GM18508 (cell line): ENCODE data around the gene KRT71.

Experiments used
- ATAC-seq: cut with Tn5 transposase; IDR thresholded peaks from one replicate; pipeline ENCODE4 v1.9.1; 2021; ENCODE audit warnings: moderate number of reproducible peaks; ENCODE audit not compliant: insufficient read depth, unreplicated experiment

The KRT71 gene

DNA sequence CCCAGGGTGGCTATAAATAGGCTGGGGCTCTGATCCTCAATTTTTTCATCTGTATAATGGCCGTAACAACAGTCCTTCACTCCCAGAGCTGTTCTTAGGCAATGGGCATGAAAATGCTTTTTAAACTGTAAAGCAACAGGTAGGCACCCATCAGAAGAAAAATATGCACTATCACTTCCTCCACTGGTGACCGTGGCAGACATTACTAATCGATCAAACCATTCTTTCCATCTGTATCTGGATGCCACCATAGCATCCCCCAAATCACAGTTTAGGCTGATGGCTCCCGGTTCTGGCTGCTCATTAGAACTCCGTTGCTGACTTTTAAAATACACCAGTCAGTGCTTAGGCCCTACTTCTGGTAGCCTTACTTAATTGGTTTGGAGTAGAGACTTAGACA, 11.2 kb downstream of the KRT71 start:
- ATAC-seq, result no peak

- ATAC-seq, result no peak
These were observed 12.4 kb downstream of the KRT71 start for GRCh38 chr12:52540531-52540930.

GRCh38 chr12:52539821-52540173, 13.1 kb downstream of the KRT71 start:
- ATAC-seq, result no peak

- ATAC-seq, result no peak
These were observed 13.7 kb downstream of the KRT71 start for GRCh38 chr12:52539083-52539820.

GRCh38 chr12:52537101-52537500, 15.8 kb downstream of the KRT71 start:
- no peak for ATAC-seq

DNA sequence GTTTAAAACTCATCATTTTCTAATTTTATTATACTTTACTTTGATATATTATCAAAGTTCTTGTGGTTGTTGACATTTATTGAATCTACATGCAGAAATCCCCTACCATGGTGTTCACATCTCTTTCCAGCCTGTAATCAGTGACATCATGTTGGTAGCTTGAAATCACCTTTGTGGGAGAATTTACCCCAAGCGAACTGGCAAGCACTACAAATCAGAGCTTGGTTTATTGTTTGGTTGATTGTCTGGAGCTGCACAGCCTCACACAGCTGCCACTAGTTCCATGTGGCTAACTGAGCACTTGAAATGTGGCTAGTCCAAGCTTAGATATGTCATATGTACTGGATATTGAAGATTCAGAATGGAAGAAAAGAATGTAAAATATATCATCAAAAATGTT, 17.4 kb downstream of the KRT71 start:
- ATAC-seq, result no peak

GRCh38 chr12:52534482-52534881, 18.5 kb downstream of the KRT71 start:
- no peak for ATAC-seq

GRCh38 chr12:52533686-52534470, 19.1 kb downstream of the KRT71 start:
- ATAC-seq, result no peak

DNA sequence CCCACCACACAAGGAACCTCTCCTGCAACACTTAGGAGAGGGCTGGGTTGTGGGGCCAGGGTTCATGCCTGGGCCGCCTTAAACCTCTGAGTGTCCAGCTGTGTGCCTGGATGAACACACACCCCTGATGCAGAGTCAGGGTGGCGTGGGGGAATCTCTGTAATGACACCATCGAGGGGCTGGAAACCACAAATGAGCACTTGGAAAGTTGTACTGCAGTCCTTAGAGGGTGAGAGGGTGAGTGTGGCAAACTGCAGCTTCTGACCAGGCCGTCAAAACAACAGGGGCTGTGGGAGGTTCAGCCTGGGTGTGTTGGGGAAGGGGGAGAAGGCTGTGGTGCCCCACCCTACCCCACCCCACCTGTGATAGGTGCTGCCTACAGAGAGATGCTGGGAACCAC, 20.3 kb downstream of the KRT71 start:
- ATAC-seq, result no peak

- ATAC-seq, result no peak
These were observed 21.2 kb downstream of the KRT71 start for GRCh38 chr12:52531566-52532300.

- no peak for ATAC-seq
These were observed 22.0 kb downstream of the KRT71 start for GRCh38 chr12:52530905-52531304.

DNA sequence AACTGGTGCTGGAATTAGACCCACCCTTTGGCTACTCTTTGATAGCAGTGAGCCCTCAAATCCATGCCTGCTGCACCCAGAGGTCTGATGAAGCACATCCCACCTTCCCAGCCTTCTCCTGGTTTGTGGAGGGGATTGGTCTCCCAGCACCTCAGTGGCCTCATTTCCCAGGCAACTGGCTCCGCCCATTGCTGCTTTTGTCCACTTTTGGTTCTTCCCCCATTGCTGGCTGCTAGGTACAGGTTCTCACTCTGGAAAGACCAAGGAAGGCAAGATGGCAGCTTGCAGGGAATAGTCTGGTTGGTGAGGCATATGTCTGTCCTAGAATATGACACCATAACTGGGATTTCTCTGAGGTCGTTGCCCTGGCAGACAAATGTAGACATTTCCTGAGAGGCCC, 22.6 kb downstream of the KRT71 start:
- ATAC-seq, result no peak

DNA sequence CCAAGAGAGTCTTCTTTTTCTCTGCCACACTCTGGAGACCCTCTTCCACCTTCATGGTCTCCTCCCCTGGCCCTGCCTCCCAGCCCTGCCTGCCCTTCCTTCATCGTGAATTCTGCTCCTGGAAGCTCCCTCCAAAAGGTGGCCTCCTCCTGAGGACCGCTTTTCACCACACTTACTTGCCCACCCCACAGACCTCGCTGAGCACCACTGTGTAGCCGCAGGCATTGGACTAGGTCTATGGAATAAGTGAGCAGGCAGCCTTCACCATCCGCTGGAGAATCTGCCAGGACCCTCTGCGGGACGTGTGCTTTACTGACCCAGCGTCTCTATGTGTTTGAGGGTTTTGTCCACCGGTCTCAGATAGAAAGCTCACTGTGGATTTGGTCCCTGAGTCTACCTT, 23.1 kb downstream of the KRT71 start:
- ATAC-seq, result no peak

GRCh38 chr12:52529417-52529816, 23.5 kb downstream of the KRT71 start:
- no peak for ATAC-seq

DNA sequence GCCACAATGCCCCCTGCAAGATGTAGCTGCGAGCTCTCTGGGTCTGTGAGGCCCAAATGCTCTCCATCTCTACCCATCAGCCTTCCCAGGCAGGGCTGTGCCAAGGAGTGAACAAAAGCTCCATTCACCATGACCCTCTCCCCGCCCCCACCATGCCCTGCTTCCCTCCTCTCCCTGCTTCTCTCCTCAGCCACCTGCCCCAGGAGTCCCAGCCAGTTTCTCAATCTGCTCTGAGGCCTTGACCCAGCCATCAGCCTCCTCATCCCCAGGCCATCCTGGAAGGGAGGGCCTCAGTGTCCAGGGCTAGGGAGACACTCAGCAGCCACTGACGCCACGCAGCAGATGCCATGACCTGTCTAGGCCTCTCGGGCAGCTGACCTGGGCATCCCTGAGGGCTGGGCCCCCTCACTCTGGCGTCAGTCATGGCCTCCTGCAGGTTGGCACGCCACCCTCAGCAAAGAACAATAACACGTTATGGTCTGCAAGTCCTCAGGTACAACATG, 24.3 kb downstream of the KRT71 start:
- ATAC-seq, result no peak

DNA sequence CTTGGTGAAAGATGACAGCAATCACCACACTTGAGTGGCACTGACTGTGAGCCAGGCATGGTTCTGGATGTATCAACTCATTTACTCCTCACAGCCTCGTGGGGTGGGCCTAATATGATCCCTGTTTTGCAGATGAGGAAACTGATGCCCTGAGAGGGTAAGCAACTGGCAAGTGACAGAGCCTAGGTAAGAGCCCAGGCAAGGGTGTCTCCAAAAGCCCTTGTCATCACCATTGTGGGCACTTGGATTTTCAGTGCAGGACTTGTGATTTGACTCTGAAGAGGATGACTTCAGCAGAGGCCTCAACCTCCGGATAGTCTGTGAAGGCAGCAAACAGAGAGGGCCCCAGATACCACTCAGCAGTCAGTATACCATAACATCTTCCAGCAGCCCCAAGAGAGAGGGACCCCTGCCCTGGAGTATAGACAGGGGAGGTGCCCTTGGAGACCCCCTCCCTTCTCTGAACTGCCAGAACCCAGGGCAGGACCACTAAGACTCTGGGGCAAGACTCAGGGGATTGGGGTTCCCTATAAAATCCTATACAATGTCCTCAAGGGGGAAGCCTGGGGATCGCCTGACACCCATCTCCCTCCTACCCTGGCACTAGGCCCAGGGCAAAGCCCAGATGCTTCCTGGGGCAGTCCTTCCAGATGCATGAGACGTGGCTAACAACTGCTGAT, 25.7 kb downstream of the KRT71 start:
- ATAC-seq, result no peak

- ATAC-seq, result no peak
These were observed 26.4 kb downstream of the KRT71 start for GRCh38 chr12:52526511-52526951.

GRCh38 chr12:52525661-52526499, 27.1 kb downstream of the KRT71 start:
- no peak for ATAC-seq

- no peak for ATAC-seq
These were observed 27.9 kb downstream of the KRT71 start for GRCh38 chr12:52524898-52525591.
